Measurements from ENCODE around the gene STAG3. TPM values are rescaled to one million over a fixed set of nuclear protein-coding genes. Genes with fewer than 3 reads are reported as not detected.
"Not testable (repeated sequence)": the region's sequence is repeated elsewhere in the genome, so short reads cannot be mapped to it uniquely, and the experiment has no call there.

Gene STAG3
- total RNA-seq, 1 experiment from 2014 or later: 0.23 TPM

DNA sequence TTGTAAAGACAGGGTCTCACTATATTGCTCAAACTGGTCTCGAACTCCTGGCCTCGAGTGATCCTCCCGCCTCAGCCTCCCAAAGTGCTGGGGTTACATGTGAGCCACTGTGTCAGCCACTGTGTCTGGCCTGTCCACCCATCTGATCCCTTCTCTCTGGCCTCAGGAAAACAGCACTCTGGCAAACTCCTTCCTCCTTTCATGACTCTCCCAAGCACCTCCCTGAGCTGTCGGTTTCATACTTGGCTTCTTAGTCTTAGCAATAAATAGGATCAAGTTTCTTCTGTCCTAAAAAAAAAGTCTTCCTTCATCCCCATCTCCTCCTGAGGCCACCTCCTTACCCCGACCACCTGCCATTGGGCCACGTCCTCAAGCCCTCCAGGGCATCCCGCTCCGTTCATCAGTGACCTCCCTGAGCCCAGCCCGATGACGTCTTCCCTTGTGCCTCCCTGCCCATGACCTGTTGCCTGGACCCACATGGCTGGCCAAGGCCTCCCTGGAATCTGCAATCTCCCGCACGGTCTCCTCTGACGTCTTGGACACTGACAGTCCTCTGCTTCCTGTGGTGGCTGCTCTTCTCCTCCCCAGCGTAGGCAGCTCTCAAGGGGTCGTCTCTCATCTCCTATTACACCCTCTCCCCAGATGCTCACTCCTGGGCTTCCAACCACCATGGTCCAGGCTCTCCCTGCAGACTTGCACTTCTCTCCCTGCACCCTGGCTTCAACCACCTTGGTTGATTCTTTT lies 68.6 kb downstream of the STAG3 start:
- DNase-seq (ENCODE audit: low read depth): peak; percentile 27

- not testable (repeated sequence) for DNase-seq (ENCODE audit: low read depth)
These were observed 69.1 kb downstream of the STAG3 start for GRCh38 chr7:100246865-100247137.

GRCh38 chr7:100247152-100247757 lies 69.5 kb downstream of the STAG3 start:
- peak; percentile 91 for DNase-seq (ENCODE audit: low read depth)

DNA sequence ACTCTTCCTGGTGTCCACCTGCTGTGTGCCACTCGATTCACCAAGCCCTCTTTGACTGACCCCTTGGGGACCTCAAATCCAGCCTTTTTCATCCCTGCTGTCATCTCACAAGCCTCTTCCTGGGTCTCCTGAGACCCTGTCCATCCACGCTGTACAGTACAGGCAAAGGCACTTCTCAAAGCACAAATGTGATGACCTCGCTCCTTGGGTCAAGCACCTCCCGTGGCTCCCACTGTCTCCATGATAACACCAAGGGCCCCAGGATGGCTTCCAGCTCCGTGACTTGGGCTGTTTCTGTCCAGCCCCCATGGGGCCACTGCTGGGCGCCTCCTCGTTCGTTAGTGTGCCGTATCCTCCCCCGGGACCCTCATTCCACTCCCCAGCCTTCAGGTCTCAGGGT lies 70.8 kb downstream of the STAG3 start:
- no peak for DNase-seq (ENCODE audit: low read depth)

DNA sequence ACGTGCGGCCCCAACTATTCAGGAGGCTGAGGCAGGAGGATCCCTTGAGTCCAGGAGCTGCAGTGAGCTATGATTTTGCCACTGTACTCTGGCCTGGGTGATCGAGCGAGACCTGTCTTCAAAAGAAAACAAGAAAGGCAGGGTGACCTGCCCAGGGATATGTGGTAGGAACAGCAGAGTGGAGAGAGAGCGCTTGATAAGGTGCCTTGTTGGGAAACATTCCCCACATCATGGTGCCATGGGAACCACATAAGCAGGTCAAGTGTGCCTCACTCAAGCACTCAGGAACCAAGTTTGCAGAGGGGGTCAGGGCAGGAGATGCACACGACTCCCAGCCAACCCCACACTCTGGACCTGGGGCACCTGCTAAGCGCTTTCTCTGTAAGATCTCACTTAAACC lies 79.3 kb downstream of the STAG3 start:
- no peak for DNase-seq (ENCODE audit: low read depth)

DNA sequence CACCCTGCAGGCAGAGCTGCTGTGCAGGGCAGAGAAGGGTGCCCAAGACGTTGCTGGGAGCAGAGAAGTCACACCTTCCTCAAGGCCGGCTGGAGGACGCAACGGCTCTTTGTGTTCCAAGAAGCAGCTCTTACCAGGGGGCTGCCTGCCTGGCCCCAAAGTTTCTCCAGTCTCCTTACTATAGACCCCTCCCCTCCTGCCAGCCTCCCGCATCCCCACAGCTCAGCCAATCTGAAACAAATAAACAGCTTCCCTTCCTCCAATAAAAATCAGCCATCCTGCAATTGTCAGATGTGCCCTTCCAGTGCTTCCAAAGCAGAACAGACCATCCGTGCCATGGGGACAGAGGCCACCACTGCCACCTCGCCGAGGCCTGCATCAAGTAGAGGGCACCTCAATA lies 82.3 kb downstream of the STAG3 start:
- DNase-seq (ENCODE audit: low read depth): not testable (repeated sequence)

- not testable (repeated sequence) for DNase-seq (ENCODE audit: low read depth)
These were observed 85.2 kb downstream of the STAG3 start for GRCh38 chr7:100262896-100263295.

Other genes starting within 250 kb of the STAG3 start
- gene GJC3, start 248.3 kb upstream of the STAG3 start, total RNA-seq (2014; rRNA removed; shearing (Covaris generic)): 0.07 and 0.11 TPM in 2 replicates
- gene AZGP1, start 201.9 kb upstream of the STAG3 start, total RNA-seq (2014; rRNA removed; shearing (Covaris generic)): not detected in 2 replicates
- gene ZKSCAN1, start 162.3 kb upstream of the STAG3 start, total RNA-seq (2014; rRNA removed; shearing (Covaris generic)): 13.4 and 15.5 TPM in 2 replicates
- gene ZSCAN21, start 128.1 kb upstream of the STAG3 start, total RNA-seq (2014; rRNA removed; shearing (Covaris generic)): 7.9 and 8.1 TPM in 2 replicates
- gene ZNF3, start 96.2 kb upstream of the STAG3 start, total RNA-seq (2014; rRNA removed; shearing (Covaris generic)): 21.3 and 24.2 TPM in 2 replicates
- 93.6 and 155 TPM in 2 replicates for gene COPS6, start 88.9 kb upstream of the STAG3 start, total RNA-seq (2014; rRNA removed; shearing (Covaris generic))
- gene MCM7, start 76.5 kb upstream of the STAG3 start, total RNA-seq (2014; rRNA removed; shearing (Covaris generic)): 350 and 387 TPM in 2 replicates
- 13.7 and 14.4 TPM in 2 replicates for gene AP4M1, start 76.3 kb upstream of the STAG3 start, total RNA-seq (2014; rRNA removed; shearing (Covaris generic))
- 25.4 and 34.4 TPM in 2 replicates for gene TAF6, start 58.6 kb upstream of the STAG3 start, total RNA-seq (2014; rRNA removed; shearing (Covaris generic))
- gene CNPY4, start 58.3 kb upstream of the STAG3 start, total RNA-seq (2014; rRNA removed; shearing (Covaris generic)): 11.8 and 12.0 TPM in 2 replicates
- 1.6 and 2.6 TPM in 2 replicates for gene MBLAC1, start 51.0 kb upstream of the STAG3 start, total RNA-seq (2014; rRNA removed; shearing (Covaris generic))
- 88.0 and 156 TPM in 2 replicates for gene LAMTOR4, start 29.0 kb upstream of the STAG3 start, total RNA-seq (2014; rRNA removed; shearing (Covaris generic))
- 14.1 and 17.4 TPM in 2 replicates for gene TRAPPC14, start 19.2 kb upstream of the STAG3 start, total RNA-seq (2014; rRNA removed; shearing (Covaris generic))
- 0.34 and 0.37 TPM in 2 replicates for gene GAL3ST4, start 9.3 kb upstream of the STAG3 start, total RNA-seq (2014; rRNA removed; shearing (Covaris generic))
- gene GPC2, start 537 bp upstream of the STAG3 start, total RNA-seq (2014; rRNA removed; shearing (Covaris generic)): 0.51 TPM in 1 of 2 replicates, not detected in the other
- gene PVRIG, start 42.0 kb downstream of the STAG3 start, total RNA-seq (2014; rRNA removed; shearing (Covaris generic)): not detected in 2 replicates
- not detected in 2 replicates for gene SPDYE3, start 129.8 kb downstream of the STAG3 start, total RNA-seq (2014; rRNA removed; shearing (Covaris generic))
- 21.5 and 23.4 TPM in 2 replicates for gene PILRB, start 180.2 kb downstream of the STAG3 start, total RNA-seq (2014; rRNA removed; shearing (Covaris generic))
- gene PILRA, start 195.6 kb downstream of the STAG3 start, total RNA-seq (2014; rRNA removed; shearing (Covaris generic)): 0.61 and 1.2 TPM in 2 replicates